ENCODE measurements around the gene MRPS35.

GRCh38 chr12:27743601-27744000 is 33.0 kb downstream of the MRPS35 start:
- TF ChIP-seq, protein P1, sequence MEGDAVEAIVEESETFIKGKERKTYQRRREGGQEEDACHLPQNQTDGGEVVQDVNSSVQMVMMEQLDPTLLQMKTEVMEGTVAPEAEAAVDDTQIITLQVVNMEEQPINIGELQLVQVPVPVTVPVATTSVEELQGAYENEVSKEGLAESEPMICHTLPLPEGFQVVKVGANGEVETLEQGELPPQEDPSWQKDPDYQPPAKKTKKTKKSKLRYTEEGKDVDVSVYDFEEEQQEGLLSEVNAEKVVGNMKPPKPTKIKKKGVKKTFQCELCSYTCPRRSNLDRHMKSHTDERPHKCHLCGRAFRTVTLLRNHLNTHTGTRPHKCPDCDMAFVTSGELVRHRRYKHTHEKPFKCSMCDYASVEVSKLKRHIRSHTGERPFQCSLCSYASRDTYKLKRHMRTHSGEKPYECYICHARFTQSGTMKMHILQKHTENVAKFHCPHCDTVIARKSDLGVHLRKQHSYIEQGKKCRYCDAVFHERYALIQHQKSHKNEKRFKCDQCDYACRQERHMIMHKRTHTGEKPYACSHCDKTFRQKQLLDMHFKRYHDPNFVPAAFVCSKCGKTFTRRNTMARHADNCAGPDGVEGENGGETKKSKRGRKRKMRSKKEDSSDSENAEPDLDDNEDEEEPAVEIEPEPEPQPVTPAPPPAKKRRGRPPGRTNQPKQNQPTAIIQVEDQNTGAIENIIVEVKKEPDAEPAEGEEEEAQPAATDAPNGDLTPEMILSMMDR (conservative IDR thresholded peaks at IDR 0.05; ENCODE audit: low read depth in 2 of 2) = no peak
- TF ChIP-seq EZH2 (IDR thresholded peaks at IDR 0.05; ENCODE audit: low read depth, unreplicated experiment) = no peak
- TF ChIP-seq, protein P2, sequence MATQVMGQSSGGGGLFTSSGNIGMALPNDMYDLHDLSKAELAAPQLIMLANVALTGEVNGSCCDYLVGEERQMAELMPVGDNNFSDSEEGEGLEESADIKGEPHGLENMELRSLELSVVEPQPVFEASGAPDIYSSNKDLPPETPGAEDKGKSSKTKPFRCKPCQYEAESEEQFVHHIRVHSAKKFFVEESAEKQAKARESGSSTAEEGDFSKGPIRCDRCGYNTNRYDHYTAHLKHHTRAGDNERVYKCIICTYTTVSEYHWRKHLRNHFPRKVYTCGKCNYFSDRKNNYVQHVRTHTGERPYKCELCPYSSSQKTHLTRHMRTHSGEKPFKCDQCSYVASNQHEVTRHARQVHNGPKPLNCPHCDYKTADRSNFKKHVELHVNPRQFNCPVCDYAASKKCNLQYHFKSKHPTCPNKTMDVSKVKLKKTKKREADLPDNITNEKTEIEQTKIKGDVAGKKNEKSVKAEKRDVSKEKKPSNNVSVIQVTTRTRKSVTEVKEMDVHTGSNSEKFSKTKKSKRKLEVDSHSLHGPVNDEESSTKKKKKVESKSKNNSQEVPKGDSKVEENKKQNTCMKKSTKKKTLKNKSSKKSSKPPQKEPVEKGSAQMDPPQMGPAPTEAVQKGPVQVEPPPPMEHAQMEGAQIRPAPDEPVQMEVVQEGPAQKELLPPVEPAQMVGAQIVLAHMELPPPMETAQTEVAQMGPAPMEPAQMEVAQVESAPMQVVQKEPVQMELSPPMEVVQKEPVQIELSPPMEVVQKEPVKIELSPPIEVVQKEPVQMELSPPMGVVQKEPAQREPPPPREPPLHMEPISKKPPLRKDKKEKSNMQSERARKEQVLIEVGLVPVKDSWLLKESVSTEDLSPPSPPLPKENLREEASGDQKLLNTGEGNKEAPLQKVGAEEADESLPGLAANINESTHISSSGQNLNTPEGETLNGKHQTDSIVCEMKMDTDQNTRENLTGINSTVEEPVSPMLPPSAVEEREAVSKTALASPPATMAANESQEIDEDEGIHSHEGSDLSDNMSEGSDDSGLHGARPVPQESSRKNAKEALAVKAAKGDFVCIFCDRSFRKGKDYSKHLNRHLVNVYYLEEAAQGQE (IDR thresholded peaks at IDR 0.05; ENCODE audit: unreplicated experiment) = no peak
- no peak for TF ChIP-seq JUNB (IDR thresholded peaks at IDR 0.05; ENCODE audit: unreplicated experiment)
- TF ChIP-seq CREB1 (CRISPR knock-in tag; IDR thresholded peaks at IDR 0.05; ENCODE audit: low read depth) = no peak
- TF ChIP-seq EZH2phosphoT487 (IDR thresholded peaks at IDR 0.05; ENCODE audit: unreplicated experiment) = no peak
- TF ChIP-seq ZNF462 (CRISPR knock-in tag; IDR thresholded peaks at IDR 0.05) = no peak
- TF ChIP-seq POLR2AphosphoS5 (IDR thresholded peaks at IDR 0.05; ENCODE audit: low read depth) = no peak
